Activated CD4-positive, alpha-beta T cell treated with anti-CD3 and anti-CD28 coated beads, Interleukin-2, amount 50 U/mL, for 16 hours (primary cell): ENCODE results near the gene APMAP.

Experiments
- DNase-seq: peaks from one replicate; pipeline ENCODE4 v3.0.0-alpha.2; 2020

APMAP gene

DNA sequence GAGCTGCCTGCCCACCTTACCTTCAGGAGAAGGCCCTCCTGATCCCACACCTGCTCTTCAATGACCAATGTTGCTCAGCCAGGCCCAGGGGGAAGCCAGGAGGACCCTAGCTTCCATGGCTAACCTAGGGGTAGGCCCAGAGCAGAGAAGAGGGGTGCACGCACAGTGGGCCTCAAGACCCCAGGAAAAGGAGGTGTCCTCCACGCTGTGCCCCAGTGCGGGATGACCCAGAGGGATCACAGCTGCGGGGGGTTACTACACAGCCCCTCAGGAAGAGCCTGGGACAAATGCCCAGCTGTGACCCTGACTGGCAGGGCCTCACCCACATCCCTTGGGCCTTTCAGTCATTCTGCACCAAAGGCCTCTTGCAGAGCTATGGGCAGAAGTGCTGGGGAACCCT, 31.6 kb upstream of the APMAP start:
- DNase-seq, result no peak

GRCh38 chr20:25023356-25023755, 30.8 kb upstream of the APMAP start:
- no peak for DNase-seq

DNA sequence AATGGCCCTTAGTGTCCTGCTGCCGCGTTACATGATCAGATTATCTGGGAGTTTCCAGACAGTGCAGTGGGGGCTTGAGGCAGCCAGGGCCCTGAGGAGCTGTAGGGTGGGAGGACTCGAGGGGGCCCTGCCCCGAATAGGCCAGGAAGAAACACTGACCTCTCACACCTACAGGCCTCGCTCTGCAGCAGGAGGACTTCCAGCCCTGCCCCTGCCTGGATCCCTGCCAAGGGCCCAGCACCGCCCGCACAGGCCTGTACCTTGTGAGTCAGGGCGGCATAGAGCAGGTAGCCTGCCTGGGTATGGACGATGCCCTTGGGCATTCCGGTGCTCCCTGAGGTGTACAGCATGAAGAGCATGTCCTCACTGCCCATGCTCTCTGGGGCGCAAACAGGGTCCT, 30.1 kb upstream of the APMAP start:
- DNase-seq, result no peak

DNA sequence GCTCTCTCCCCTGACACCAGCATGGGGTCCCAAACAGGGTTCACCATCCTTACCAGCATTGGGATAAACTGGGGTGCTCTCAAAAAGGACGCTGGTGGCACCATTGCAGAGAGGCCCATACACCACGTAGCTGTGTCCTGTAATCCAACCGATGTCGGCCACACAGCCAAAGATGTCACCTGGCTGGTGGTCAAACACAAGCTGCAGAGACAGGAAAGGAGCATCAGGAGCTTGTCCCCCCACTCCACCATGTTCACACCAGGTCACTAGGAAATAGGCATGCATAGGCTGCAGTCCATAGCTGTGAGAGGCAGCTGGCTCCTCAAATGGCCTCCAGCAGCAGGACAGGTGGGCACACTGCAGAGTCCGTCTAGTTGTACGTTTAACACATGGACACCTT, 28.8 kb upstream of the APMAP start:
- no peak for DNase-seq

DNA sequence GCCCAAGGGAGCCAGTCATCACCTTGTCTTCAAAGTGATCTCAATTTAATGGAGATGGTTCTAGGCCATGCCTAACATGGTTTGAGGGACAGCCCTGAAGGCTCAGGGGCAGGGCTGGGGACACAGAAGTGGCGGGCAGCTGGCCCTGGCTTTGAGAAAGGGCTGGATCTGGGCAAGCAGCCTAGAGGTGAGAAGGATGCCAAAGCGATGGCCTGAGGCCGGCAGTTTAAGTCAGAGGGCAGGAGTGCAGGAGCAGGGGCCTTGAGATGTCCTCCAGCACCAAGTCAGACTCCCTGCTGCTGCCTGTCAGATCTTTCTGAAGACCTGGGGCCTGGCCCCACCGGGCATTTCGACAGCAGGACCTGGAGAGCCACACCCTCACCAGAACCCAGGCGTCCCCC, 28.4 kb upstream of the APMAP start:
- no peak for DNase-seq

GRCh38 chr20:25020345-25020744, 27.8 kb upstream of the APMAP start:
- DNase-seq, result no peak

- DNase-seq, result no peak
These were observed 27.0 kb upstream of the APMAP start for GRCh38 chr20:25019381-25020155.

GRCh38 chr20:25018841-25019240, 26.3 kb upstream of the APMAP start:
- DNase-seq, result no peak

DNA sequence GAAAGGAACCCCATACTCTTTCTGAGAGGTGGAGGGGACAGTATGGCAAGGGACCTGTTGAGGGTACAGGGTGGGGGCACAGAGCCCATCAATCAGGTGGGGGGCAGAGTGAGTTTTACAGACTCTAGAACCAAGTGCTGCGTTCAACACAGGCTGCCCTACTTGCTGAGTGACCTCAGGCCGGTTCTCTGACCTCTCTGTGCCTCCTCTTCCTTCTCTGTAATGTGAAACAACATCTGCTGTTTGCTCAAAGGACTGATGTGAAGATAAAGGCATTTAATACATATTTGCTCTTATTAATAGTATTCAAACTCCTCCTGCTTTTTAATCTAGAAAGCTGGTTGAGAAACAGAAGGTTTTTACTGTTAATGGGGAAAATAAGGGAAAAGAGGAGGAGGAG, 25.9 kb upstream of the APMAP start:
- DNase-seq, result no peak

GRCh38 chr20:25017257-25017803, 24.8 kb upstream of the APMAP start:
- DNase-seq, result no peak

DNA sequence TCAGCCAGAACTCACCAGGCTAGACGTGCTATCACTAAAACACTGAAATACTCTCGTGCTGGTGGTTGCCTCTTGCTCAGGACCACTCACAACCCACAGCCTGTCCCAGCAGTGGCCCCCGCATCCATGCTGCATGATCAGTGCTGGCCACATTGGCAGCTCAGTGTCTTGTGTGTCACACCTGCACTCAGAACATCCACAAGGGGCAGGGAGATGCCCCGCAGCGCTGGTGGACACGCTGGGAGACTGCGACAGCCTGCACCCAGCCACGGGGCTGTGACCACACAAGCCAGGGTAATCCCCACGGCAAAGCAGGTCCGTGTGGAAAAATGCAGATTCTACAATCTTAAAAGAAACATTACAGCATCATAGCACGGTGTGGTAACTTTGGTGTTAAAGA, 23.9 kb upstream of the APMAP start:
- no peak for DNase-seq

DNA sequence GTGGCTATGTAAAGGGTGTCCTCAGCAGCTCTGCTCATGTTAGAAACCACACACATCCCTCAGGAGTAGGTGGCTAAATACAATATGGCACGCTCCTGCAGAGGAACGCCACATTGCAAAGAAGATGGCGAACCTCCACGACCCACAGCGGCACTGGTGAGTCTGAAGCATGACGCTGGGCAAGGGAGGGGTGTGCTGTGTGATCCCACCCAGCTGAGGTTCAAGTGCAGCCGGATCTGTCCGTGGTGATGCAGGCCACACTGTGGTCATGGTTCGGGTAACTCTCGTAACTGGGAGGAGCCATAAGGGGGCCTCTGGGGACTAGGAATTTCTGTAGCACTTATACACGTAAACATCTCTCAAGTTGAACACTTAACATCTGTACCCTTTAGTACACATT, 23.4 kb upstream of the APMAP start:
- no peak for DNase-seq

GRCh38 chr20:25014816-25015215, 22.3 kb upstream of the APMAP start:
- DNase-seq, result no peak

- no peak for DNase-seq
These were observed 21.2 kb upstream of the APMAP start for GRCh38 chr20:25013478-25014380.

DNA sequence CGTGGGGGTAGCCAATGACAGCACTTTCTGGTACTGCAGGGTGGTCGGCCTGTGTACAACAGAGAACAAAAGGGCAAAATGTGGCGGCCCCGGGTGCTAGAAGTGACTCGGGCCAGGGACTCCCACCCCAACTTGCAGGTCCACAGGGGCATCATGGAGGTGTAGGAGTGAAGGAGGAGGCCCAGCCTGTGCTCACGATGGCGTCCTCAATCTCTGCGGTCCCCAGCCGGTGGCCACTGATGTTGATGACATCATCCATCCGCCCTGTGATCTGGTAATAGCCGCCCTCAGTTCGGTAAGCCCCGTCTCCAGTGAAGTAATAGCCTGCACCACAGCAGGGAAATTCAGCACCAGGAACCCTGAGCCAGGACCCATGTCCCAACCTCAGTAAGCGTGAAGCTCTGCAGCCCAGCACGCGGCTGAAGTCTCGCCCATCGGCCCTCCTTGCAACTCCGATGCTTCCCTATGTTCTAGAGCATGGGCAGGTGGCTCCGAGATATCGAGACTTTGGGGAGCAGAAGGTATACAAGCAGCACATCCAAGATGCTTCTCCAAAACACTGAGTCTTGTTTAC, 20.2 kb upstream of the APMAP start:
- DNase-seq, result no peak

- DNase-seq, result no peak
These were observed 19.3 kb upstream of the APMAP start for GRCh38 chr20:25011831-25012241.

DNA sequence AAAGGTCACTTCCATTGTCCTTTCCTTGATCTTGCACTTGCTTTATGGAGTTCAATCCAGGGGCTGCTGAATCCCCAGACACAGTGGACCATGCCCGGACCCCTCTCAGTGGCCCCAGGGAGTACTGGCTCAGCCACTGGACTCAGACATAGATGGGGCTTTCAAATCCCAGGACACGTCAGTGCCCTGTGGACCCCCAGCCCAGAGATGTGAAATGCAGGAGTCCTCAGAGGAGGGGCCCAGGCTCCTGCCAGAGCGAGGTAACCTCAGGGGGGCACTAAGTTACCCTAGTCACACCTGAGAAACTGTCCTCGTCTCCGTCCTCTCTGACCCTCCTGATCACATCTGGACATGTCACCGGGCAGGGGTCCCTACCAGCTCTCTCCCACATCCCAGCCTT, 18.7 kb upstream of the APMAP start:
- DNase-seq, result no peak

DNA sequence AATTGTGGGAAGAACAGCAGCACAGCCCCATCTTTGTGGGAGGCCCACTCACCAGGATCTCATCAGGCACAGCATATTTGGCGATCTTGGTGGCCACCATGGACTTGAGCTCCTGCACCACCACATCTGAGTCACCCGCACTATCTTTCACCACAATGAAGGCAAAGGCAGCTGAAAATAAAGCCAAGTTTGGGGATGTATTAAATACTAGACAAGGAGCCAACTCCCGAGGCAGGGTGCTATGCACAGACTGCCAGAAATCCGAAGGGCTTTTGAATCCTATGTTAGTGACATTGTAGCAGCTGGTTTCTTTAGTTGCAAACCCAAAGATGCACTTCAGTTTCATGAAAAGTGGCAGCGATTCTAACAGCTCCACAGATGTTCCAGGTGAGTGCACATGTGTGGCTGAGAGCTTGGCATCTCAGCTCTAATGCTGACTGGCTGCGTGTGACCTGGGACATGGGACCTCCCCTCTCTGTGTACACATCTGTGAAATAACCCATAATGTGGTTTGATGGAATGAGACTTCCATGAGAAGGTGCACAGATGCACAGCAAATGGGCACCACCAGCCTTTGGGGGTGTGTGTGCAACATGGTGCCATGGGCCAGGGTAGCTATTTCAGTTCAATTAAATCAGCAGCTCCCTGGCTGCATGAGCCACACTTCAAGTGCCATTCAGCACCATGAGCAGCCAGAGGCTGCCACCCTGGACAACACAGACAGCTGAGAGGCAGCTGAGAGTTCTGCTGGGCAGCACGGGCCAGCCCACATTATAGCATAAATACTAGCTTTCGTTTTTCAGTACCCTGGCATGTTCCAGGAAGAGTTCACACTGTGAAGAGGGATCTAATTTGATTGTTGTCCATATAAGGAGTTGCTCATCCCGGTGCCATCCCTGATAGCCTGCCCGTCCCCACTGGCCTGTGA, 16.9 kb upstream of the APMAP start:
- DNase-seq, result no peak

DNA sequence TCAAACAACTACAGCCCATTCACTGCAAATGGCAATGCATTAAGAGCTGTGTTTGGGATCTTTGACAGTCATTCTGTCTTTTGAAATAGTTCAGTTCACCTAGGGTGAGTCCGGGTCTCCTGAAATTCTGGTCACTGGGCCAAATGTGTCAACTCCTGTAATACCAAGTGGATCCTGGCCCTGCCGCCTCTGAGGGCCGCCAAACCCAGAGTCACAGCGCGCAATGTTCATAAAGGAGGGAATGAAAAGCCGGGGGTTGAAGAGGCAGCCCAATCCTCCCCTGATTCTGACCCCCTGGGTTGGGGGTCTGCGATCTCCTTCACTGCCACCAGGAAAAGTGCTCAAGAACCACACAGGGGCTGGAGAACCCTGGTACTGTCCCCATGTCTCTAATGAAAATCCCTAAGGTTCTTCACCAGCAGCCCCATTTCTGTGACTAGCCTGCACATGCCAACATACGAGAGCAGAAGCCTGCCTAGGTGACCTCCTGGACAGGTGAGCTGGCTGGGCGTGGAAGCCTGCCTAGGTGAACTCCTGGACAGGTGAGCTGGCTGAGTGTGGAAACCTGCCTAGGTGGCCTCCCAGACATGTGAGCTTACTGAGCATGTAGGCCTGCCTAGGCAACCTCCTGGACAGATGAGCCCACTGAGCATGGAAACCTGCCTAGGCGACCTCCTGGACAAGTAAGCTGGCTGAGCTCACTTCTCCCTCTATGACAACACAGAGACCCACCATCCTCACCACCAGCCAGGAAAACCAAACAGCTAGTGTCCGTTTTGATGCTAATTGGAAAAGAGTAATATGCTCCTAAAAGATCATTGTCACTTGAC, 16.1 kb upstream of the APMAP start:
- DNase-seq, result no peak

- DNase-seq, result no peak
These were observed 15.1 kb upstream of the APMAP start for GRCh38 chr20:25007491-25008305.
